D721Med (cell line): ENCODE data around the gene GAS6.

Experiments used
- DNase-seq: peaks from one replicate; pipeline ENCODE4 v3.0.0; 2011; ENCODE audit warnings: low spot score; ENCODE audit not compliant: insufficient read length
- FAIRE-seq: peaks from 2 replicates; lab custom pipeline; 2011; peaks lifted over from hg19 to GRCh38; lab: Jason Lieb, UNC
- TF ChIP-seq, protein P1 (sequence below): IDR thresholded peaks from 2 replicates; pipeline ENCODE4 v1.5.1; 2012; ENCODE audit warnings: mild to moderate bottlenecking, control low read depth; ENCODE audit not compliant: insufficient read depth; ENCODE audit errors: missing control alignments

GAS6 gene

DNA sequence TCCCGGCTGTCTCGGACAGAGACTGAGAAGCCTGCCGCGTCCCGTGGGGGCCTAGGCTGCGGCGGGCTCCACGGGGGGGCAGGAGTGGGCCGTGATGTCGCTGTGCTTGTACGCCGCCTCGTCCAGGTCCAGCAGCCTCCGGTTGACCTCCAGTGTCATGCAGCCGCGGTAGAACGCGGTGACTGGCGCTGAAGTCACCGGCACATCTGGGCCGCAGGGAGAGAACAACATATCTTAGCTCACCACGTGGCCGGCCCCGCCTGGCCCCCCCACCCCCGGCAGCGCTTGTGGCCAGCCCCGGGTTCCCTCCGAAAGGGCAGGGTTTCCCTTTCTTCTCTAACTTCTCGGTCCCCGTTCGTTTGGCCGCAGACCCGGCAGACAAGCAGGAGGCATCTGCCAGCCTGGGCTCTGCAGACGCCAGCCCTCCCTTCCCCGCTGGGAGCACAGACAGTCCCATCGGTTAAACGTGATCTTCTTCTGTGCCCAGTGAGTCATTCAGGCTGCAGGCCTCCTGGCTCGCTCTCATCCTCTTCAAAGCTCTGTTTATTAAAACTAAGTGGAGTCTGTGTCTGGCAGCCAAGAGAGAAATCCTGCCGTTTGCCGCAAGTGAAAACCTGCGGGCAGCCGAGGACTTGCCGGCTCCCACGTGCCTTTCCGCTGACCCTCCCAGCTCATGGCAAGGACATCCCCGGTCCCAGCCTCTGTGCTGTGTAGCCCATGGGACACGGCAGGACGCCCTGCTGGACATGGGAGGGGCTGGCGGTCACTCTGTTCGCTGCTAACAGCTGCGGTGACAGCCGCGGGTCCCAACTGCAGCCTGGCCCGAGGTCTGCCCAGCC lies 42.8 kb downstream of the GAS6 start:
- no peak for FAIRE-seq
- TF ChIP-seq, protein P1, sequence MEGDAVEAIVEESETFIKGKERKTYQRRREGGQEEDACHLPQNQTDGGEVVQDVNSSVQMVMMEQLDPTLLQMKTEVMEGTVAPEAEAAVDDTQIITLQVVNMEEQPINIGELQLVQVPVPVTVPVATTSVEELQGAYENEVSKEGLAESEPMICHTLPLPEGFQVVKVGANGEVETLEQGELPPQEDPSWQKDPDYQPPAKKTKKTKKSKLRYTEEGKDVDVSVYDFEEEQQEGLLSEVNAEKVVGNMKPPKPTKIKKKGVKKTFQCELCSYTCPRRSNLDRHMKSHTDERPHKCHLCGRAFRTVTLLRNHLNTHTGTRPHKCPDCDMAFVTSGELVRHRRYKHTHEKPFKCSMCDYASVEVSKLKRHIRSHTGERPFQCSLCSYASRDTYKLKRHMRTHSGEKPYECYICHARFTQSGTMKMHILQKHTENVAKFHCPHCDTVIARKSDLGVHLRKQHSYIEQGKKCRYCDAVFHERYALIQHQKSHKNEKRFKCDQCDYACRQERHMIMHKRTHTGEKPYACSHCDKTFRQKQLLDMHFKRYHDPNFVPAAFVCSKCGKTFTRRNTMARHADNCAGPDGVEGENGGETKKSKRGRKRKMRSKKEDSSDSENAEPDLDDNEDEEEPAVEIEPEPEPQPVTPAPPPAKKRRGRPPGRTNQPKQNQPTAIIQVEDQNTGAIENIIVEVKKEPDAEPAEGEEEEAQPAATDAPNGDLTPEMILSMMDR, result no peak
- no peak for DNase-seq

DNA sequence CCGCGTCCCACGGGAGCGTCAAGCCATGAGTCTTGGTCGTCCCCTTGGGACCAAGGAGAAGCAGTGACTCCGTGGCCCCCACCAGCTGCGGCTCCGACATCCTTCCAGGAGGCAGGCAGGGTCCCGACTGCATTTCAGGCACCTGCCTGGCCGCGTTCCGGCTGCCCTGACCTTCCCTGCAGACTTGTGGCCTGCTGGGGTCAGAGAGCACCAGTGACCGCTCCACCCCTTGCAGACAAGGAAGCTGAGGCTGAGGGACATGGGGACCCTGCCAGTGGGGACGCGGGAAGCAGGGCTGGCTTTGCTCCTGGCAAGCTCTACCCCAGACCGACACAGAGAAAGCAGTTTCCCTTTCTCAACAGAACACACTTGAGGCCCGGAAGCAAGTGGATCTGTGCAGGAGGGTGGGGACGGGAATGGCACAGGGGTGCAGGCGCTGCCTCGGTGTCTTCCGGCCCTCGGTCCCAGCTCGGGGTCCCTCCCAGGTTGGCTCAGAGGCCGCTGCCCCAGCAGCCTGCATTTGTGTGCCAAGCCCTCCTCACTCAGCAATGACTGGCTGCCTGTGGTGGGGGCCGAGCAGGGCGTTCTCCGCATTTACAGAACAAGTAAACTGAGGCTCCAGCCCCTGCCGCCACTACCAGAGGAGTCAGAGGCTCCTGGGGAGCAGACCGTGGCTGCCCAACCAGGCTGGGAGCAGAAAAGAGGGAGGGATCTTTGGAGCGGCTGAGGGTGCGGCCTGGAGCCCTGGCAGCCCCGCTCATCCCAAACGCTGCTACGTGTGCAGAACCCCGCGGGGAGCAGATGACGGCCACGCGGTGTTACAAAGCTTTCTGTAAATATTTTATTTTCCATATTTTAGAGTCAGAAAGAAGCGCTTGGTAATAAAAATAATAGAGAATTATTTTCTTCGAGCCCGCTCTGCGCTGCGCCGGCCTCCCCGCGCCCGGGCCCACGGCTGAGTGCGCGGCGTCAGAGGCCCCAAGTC lies 43.9 kb downstream of the GAS6 start:
- DNase-seq, result no peak
- no peak for FAIRE-seq
- TF ChIP-seq, protein P1, result no peak

GRCh38 chr13:113819341-113819730 lies 44.5 kb downstream of the GAS6 start:
- no peak for FAIRE-seq
- TF ChIP-seq, protein P1, result no peak

DNA sequence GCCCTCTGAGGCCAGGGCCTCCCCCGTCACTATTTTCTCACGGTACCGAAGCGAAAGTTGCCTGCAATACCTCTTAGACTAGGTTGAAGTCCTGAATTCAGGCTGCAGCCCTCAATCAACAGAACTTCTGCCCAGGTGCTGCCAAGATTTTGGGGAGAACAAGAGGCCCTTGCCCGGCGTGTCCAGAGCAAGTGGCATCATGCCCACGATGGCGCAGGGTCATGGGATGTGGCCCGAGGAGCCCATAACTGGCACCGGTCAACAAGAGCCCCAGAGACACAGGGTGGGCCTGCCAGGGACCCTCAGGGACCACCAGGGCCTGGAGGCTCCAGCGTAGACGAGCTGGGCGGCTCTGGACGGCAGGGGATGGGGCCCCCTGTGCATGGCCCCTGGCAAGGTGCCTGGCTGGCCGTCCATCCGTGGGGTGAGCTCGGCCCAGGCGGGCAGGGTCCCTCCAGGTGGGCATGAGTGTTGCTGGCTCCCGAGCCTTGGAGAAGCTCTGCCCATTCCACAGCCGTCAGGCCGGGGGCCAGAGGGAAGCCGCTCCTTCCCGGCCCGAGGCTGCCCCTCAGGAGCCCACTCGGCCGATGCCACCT lies 45.1 kb downstream of the GAS6 start:
- FAIRE-seq (no peak), DNase-seq (no peak)
- TF ChIP-seq, protein P1, result no peak

More at GRCh38 chr13:113819341-113819730, 44.5 kb downstream of the GAS6 start:
- DNase-seq, result no peak

- TF ChIP-seq, protein P1, result no peak
- DNase-seq (no peak), FAIRE-seq (no peak)
Observed at GRCh38 chr13:113817860-113818691, 45.8 kb downstream of the GAS6 start.
